Brain pericyte (primary cell): Measurements from ENCODE around the gene KIAA0232.
"Not testable (repeated sequence)": the region's sequence is repeated elsewhere in the genome, so short reads cannot be mapped to it uniquely, and the experiment has no call there.

ENCODE experiments used
- DNase-seq: peaks from one replicate; pipeline ENCODE4 v3.0.0-alpha.2; 2012; ENCODE audit warnings: low read depth, low spot score

Gene KIAA0232

GRCh38 chr4:6881908-6882307, 99.4 kb downstream of the KIAA0232 start:
- DNase-seq: no peak

- no peak for DNase-seq
These were observed 101.9 kb downstream of the KIAA0232 start for GRCh38 chr4:6884341-6884870.

- no peak for DNase-seq
These were observed 103.5 kb downstream of the KIAA0232 start for GRCh38 chr4:6885953-6886557.

GRCh38 chr4:6886886-6887285, 104.4 kb downstream of the KIAA0232 start:
- DNase-seq: no peak

- DNase-seq: no peak
These were observed 105.3 kb downstream of the KIAA0232 start for GRCh38 chr4:6887591-6888371.

GRCh38 chr4:6888506-6889071, 106.1 kb downstream of the KIAA0232 start:
- no peak for DNase-seq

- DNase-seq: no peak
These were observed 106.7 kb downstream of the KIAA0232 start for GRCh38 chr4:6889101-6889735.

GRCh38 chr4:6889736-6890324, 107.3 kb downstream of the KIAA0232 start:
- no peak for DNase-seq

GRCh38 chr4:6890358-6890757, 107.8 kb downstream of the KIAA0232 start:
- no peak for DNase-seq

GRCh38 chr4:6890971-6891370, 108.4 kb downstream of the KIAA0232 start:
- not testable (repeated sequence) for DNase-seq

GRCh38 chr4:6891436-6892170, 109.1 kb downstream of the KIAA0232 start:
- DNase-seq: no peak

- DNase-seq: no peak
These were observed 109.8 kb downstream of the KIAA0232 start for GRCh38 chr4:6892190-6892908.

- DNase-seq: no peak
These were observed 110.3 kb downstream of the KIAA0232 start for GRCh38 chr4:6892909-6893202.

- DNase-seq: no peak
These were observed 111.0 kb downstream of the KIAA0232 start for GRCh38 chr4:6893449-6894085.

- DNase-seq: no peak
These were observed 111.6 kb downstream of the KIAA0232 start for GRCh38 chr4:6894086-6894478.

- DNase-seq: no peak
These were observed 112.3 kb downstream of the KIAA0232 start for GRCh38 chr4:6894528-6895498.

- DNase-seq: no peak
These were observed 113.5 kb downstream of the KIAA0232 start for GRCh38 chr4:6896035-6896434.

GRCh38 chr4:6898763-6899162, 116.2 kb downstream of the KIAA0232 start:
- no peak for DNase-seq
